NCI-H69 (cell line): ENCODE data around the gene TMEM18.
A peak's percentile ranks its signal among the peaks of the same experiment; 100 is the strongest.

Experiments used
- DNase-seq: peaks from one replicate; lab custom pipeline; 2025; lab: John Stamatoyannopoulos, UW

TMEM18 gene

GRCh38 chr2:633371-633770 lies 43.8 kb downstream of the TMEM18 start:
- no peak for DNase-seq

DNA sequence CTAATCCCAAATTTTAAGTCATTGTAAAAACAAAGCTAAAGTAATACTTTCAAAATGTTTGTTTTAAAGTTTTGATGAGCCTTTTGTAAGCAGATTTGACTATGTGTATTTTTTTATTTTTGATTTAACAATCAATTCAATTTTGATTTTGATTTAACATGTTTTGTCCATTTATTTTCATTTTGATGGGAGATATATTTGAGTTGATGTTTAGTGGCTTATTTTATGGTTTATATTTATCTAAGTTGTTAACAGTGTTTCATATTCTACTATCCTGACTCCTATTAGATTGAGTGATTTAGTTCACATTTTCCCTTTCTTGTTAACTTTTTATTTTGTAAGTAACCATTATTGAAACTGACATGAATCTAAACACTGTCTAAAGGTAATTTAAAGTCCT lies 44.7 kb downstream of the TMEM18 start:
- DNase-seq = no peak

GRCh38 chr2:631741-632140 lies 45.5 kb downstream of the TMEM18 start:
- no peak for DNase-seq

DNA sequence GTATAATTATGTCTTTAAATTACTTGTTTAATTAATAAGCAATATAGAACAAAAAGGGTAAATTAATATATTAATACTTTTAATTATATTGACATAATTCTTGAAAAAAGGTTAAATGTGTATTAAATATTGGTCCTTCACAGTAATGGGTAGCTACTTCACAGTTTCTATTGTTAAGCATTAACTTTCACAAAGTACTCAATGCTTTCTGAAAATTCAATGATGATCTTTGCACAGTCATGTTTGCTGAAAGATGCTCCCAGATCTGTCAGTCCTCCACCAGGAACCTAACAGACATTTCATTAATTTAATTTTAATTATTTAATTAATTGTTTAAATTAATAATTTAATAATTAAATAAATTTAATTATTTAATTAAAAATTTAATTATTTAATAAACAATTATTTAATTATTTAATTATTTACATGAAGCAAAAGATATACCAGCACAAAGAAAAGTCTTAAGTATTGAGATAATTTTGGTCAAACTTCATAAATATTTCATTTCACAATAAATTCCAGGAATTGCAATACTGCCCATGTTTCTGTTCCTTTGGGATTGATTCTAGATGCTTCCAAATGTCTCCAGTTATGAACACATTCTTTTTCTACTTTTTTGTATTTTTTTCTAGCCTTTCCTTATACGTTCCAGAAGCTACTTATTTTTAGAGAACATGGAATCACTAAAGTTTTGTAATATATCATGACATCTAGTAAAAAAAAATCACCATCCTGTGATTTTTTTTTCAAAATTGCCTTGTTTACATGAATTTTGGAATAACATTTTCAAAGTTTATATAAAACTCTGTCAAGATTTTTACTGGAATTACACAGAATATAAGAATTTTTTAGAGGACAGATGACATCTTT lies 46.5 kb downstream of the TMEM18 start:
- DNase-seq = no peak

DNA sequence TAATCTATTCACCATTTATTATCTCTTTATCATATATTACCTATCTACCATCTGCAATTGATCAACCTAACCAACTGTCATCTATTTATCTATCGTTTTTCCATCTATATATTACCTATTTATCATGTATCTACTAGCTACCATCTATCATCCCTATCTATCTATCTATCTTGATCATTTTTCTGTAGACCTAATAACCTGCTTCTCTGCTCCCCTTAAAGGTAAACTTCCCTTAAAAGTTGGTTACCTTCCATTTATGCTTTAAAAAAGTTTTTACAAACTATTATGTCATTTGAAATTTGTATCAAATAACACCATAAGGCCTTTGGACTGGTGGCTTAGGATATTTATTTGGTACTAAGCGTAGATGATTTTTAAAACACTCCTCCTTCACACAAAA lies 47.2 kb downstream of the TMEM18 start:
- no peak for DNase-seq

GRCh38 chr2:628651-629050 lies 48.6 kb downstream of the TMEM18 start:
- DNase-seq = no peak

DNA sequence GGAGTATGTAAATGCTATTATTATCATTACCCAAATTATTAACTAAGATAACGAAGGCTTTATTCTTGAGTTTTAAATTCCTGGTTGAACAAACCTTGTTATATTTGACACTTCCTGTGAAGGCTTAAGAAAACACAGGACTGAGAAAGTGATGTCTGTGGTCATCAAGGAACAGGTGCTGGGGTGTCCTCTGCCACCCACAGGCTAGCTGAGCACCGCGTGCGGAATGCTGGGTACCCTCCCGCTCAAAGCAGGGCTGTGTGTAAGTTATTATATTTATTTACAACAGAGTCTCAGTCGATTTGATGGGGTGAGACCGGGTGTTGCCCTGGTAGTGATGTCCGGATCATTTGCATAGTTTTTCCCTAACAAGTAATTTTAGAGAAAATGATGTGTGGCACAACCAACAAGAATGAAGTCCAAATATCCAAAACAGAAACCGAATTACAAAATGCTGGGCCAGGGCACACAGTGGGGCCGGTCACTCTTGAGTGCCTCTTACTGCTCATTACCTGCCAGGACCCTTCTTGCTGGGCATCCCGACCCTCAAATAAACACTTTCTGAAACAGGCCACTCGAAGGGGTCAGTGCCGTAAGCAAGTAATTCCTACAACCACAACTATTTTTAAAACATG lies 49.2 kb downstream of the TMEM18 start:
- no peak for DNase-seq

DNA sequence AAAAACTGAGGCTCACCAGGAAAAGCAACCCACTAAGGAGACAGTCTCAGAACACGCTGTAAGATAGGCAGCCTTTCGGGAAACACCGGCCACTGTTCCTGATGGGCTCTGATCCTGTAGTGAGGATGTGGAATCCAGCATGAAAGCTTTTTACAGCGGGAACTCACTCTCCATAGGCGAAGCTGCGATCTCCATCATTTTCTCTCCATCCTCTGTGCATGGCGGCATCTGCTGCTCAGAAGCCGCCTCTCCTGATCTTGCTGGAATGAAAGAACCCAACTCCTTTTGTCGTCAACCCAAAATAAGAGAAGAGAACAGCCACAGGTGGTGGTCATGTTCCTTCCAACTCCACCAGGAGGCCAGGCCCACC lies 49.9 kb downstream of the TMEM18 start:
- no peak for DNase-seq

DNA sequence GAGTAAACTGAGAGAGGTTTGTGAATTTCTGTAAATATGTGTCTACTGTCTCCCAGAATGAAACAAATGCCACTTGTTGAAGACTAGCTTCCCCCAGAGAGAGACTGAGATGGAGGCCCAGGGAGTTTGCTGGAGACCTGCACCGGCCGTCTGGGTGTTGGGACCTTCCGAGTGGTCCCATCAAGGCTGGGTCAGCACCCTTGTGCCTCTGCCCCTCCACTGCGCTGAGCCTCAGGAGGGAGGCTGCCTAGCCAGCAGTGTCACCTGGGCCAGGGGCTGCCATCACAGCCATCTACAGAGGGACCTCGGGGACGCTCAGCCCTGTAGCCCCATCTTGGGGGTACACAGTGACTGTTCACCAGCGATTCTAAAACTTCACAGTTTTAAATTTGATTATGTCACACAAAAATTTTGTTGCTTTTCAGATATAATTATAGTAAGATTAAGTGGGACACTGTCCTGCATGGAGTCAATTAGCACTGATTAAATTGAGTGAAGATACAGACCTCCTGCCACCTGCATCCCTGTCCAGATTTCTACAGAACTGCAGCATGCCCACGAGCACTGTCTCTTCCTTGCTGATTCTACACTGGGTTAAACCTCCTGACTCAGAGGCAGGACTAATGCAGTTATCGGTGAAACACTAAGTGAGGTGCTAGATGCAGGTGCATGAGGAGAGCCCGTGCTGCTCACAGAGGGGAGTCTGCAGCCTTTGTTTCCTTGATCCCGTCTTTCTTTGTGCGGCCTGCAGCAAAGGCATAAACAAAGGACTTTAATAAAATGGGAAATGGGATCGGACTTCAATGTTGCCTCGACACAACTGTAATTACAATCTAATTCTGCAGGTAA lies 50.5 kb downstream of the TMEM18 start:
- peak; percentile 31 for DNase-seq

GRCh38 chr2:625415-626333 lies 51.5 kb downstream of the TMEM18 start:
- DNase-seq = no peak

- no peak for DNase-seq
Measured at GRCh38 chr2:624551-625347, 52.5 kb downstream of the TMEM18 start.

DNA sequence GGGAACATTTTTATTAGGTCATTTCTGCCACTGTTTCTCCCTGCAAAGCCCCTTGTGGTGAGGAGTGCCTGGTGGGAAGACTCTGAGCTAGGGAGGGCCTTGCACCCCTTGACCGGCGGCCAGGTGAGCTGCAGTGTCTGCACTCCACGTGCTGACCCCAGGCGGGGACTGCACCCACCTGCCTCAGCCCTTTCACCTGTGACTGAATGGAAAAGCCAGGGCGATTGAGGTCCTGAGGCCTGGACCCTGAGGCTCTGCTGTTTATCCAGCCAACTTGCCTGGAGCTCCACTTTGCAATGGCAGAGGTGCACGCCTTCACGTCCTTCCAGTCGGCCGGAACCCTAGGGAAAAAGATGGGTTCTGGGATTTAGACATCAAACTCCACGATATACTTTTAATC lies 53.1 kb downstream of the TMEM18 start:
- DNase-seq = no peak

DNA sequence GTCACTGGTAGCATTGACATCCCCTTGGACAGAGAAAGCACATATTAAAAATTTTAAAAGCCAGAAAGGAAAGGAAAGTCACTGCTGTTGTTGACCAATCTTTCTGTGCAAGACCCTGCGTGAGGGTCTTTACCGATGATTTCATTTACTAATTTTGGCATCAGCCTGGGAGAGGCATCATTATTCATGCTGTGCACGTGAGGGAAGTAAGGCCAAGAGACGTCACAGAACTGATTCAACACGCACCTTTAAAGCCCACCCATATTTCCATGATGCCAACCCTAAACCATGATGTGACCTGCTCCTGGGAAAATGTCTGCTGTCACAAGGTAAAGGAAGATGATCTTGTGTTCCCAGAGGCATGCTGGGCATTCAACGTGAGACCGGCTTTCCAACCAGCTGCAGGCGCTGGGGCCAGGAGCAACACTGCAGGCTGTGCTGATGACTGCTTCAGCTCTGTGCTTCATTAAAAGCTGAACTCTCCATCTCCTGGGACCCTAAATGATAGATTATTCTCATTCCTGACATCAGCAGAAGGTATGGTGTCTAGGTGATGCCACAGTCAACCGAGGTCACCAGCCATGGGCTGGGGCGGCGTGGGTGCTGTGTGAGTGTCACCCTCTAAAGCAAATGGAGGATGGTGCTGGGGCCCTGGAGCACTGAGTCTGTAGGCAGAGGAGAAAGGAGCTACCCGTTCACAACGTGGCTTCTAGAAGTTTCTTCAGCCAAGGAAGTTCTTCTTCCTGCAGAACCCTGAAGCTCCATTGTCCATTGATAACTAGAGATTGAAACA lies 53.9 kb downstream of the TMEM18 start:
- no peak for DNase-seq

- no peak for DNase-seq
Measured at GRCh38 chr2:622357-622756, 54.8 kb downstream of the TMEM18 start.

GRCh38 chr2:621303-622099 lies 55.7 kb downstream of the TMEM18 start:
- DNase-seq = no peak

DNA sequence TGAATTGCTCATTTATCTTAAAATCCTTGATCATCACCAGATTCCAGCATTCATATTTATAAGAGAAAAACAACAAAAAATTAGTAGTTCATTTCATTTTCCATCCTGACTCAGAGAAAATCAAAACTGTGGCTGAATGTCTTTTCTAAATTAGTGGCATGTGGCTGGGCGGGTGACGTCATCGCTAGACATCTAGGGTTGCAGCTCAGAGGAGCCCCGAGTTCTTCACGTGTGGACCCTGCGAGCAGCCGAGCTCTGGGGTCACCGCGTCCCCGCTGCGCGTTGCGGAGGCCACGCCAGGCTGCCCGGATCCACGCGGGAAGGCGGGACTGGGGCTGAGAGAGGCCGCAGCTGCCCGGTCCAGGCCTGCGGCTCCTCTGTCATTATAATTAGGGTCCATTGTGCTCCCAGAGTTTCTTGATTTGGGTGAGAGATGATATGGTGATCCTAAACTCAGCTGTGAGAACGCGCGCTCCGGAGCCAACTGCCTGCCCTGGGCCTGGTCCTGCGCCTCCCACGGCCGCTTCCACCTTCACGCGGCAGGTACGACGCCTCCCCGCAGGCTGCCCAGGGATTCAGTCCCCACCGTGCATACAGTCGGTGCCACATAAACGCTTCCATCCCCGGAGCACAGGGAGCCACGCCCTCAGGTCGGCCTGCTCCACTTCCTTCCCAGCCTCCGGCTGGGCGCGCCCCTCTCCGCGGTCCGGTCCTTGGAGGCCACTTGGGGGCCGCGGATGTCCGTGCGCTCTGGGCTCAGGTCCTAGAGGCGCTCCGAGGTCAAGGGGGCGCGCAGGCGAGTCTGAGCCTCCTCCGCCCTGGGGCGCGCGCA lies 56.5 kb downstream of the TMEM18 start:
- DNase-seq = no peak

- no peak for DNase-seq
Measured at GRCh38 chr2:620004-620403, 57.2 kb downstream of the TMEM18 start.

DNA sequence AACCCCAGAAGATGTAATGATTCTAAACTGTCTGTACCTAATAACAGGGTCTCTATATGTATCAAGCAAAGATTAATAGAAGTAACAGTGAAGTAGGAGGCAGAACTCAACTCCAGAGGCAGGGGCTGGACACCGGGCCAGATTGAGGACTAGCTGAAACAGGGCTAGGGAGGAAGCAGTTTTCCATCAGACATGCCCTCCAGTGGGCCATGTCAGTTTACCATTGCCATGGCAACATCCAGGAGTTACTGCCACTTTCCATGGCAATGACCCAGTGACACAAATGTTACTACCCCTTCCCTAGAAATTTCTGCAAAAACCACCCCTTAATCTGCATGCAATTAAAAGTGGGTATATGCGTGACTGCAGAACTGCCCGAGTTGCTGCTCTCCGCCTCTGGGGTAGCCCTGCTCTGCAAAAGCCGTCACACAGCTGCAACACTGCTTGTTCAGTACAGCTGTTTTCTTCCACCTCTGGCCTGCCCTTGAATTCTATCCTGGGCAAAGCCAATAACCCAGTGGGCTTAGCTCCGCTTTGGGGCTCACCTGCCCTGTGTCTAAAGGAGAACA lies 58.7 kb downstream of the TMEM18 start:
- DNase-seq = no peak
